ENCODE data around the gene SLIT1. TPM values are rescaled to one million over a fixed set of nuclear protein-coding genes. Genes with fewer than 3 reads are reported as not detected.

The SLIT1 gene
- total RNA-seq, 1 donor from 2014 or later = 10.6 TPM

- no peak for DNase-seq (ENCODE audit: low read depth, low spot score)
- Mint-ChIP-seq H3K4me1 (peaks cover 58% of the 10 kb centered on the region), H3K27ac (ENCODE audit: unreplicated experiment) (peak overlapping the region; percentile 32), H3K36me3 (ENCODE audit: low read depth) (no peaks in the 10 kb centered on the region), H3K9me3 (no peaks in the 10 kb centered on the region), H3K27me3 (ENCODE audit: low read depth) (peaks cover 14% of the 10 kb centered on the region), H3K4me3 (no peak overlapping the region)
- no peak for TF ChIP-seq CTCF (conservative IDR thresholded peaks at IDR 0.05)
Observed at GRCh38 chr10:97128516-97129154, 57.1 kb downstream of the SLIT1 start.

GRCh38 chr10:97128039-97128492, 57.7 kb downstream of the SLIT1 start:
- H3K4me3 Mint-ChIP-seq = no peak overlapping the region
- H3K27ac Mint-ChIP-seq (ENCODE audit: unreplicated experiment) = no peak overlapping the region
- H3K27me3 Mint-ChIP-seq (ENCODE audit: low read depth) = peaks cover 14% of the 10 kb centered on the region
- peaks cover 56% of the 10 kb centered on the region for H3K4me1 Mint-ChIP-seq
- no peak for TF ChIP-seq CTCF (conservative IDR thresholded peaks at IDR 0.05)
- no peak for DNase-seq (ENCODE audit: low read depth, low spot score)
- no peaks in the 10 kb centered on the region for H3K36me3 Mint-ChIP-seq (ENCODE audit: low read depth)
- H3K9me3 Mint-ChIP-seq = no peaks in the 10 kb centered on the region

GRCh38 chr10:97127509-97127908, 58.2 kb downstream of the SLIT1 start:
- Mint-ChIP-seq H3K4me1 (peaks cover 56% of the 10 kb centered on the region), H3K27me3 (ENCODE audit: low read depth) (peaks cover 12% of the 10 kb centered on the region), H3K9me3 (no peaks in the 10 kb centered on the region), H3K36me3 (ENCODE audit: low read depth) (no peaks in the 10 kb centered on the region), H3K27ac (ENCODE audit: unreplicated experiment) (no peak overlapping the region), H3K4me3 (no peak overlapping the region)
- DNase-seq (ENCODE audit: low read depth, low spot score) = no peak
- TF ChIP-seq CTCF (conservative IDR thresholded peaks at IDR 0.05) = no peak

- DNase-seq (ENCODE audit: low read depth, low spot score) = no peak
- peaks cover 13% of the 10 kb centered on the region for H3K27me3 Mint-ChIP-seq (ENCODE audit: low read depth)
- peaks cover 31% of the 10 kb centered on the region for H3K4me1 Mint-ChIP-seq
- no peaks in the 10 kb centered on the region for H3K36me3 Mint-ChIP-seq (ENCODE audit: low read depth)
- H3K9me3 Mint-ChIP-seq = no peaks in the 10 kb centered on the region
- no peak overlapping the region for H3K27ac Mint-ChIP-seq (ENCODE audit: unreplicated experiment)
- no peak overlapping the region for H3K4me3 Mint-ChIP-seq
- no peak for TF ChIP-seq CTCF (conservative IDR thresholded peaks at IDR 0.05)
Observed at GRCh38 chr10:97124211-97124610, 61.5 kb downstream of the SLIT1 start.

GRCh38 chr10:97123765-97124164, 62.0 kb downstream of the SLIT1 start:
- peaks cover 28% of the 10 kb centered on the region for H3K4me1 Mint-ChIP-seq
- H3K4me3 Mint-ChIP-seq = no peak overlapping the region
- TF ChIP-seq CTCF (conservative IDR thresholded peaks at IDR 0.05) = no peak
- no peaks in the 10 kb centered on the region for H3K36me3 Mint-ChIP-seq (ENCODE audit: low read depth)
- DNase-seq (ENCODE audit: low read depth, low spot score) = no peak
- peaks cover 13% of the 10 kb centered on the region for H3K27me3 Mint-ChIP-seq (ENCODE audit: low read depth)
- no peaks in the 10 kb centered on the region for H3K9me3 Mint-ChIP-seq
- no peak overlapping the region for H3K27ac Mint-ChIP-seq (ENCODE audit: unreplicated experiment)

All from neural crest cell (in vitro differentiated cells).